ENCODE results near the gene PRSS48. TPM values are rescaled to one million over a fixed set of nuclear protein-coding genes. Genes with fewer than 3 reads are reported as not detected.

Gene PRSS48
- polyA plus RNA-seq, 3 donors from 2014 or later = not detected

GRCh38 chr4:151284534-151285245 is 7.7 kb downstream of the PRSS48 start:
- Mint-ChIP-seq H3K27me3 (ENCODE audit: low read depth in 3 of 3) (peaks cover 0 to 4% (median 0%) of the 10 kb centered on the region in 3 donors), H3K4me3 (no peak overlapping the region), H3K9me3 (peaks cover 0 to 15% (median 3%) of the 10 kb centered on the region in 6 donors), H3K4me1 (no peaks in the 10 kb centered on the region), H3K27ac (no peak overlapping the region), H3K36me3 (no peaks in the 10 kb centered on the region)
- no peak for DNase-seq

- H3K4me1 Mint-ChIP-seq = no peaks in the 10 kb centered on the region
- H3K9me3 Mint-ChIP-seq = peaks cover 0 to 15% (median 3%) of the 10 kb centered on the region in 6 donors
- H3K27ac Mint-ChIP-seq = no peak overlapping the region
- peaks cover 0 to 3% (median 0%) of the 10 kb centered on the region in 3 donors for H3K27me3 Mint-ChIP-seq (ENCODE audit: low read depth in 3 of 3)
- no peak overlapping the region for H3K4me3 Mint-ChIP-seq
- no peaks in the 10 kb centered on the region for H3K36me3 Mint-ChIP-seq
- no peak for DNase-seq
Observed at GRCh38 chr4:151287409-151287808, 10.4 kb downstream of the PRSS48 start.

GRCh38 chr4:151291485-151291884 is 14.5 kb downstream of the PRSS48 start:
- H3K4me1 Mint-ChIP-seq = no peaks in the 10 kb centered on the region
- peaks cover 0 to 7% (median 0%) of the 10 kb centered on the region in 6 donors for H3K9me3 Mint-ChIP-seq
- peaks cover 0 to 4% (median 0%) of the 10 kb centered on the region in 3 donors for H3K27me3 Mint-ChIP-seq (ENCODE audit: low read depth in 3 of 3)
- DNase-seq = no peak
- H3K36me3 Mint-ChIP-seq = no peaks in the 10 kb centered on the region
- H3K27ac Mint-ChIP-seq = no peak overlapping the region
- H3K4me3 Mint-ChIP-seq = no peak overlapping the region

- no peak for DNase-seq
- H3K27ac Mint-ChIP-seq = no peak overlapping the region
- H3K27me3 Mint-ChIP-seq (ENCODE audit: low read depth in 3 of 3) = peaks cover 0 to 4% (median 0%) of the 10 kb centered on the region in 3 donors
- no peaks in the 10 kb centered on the region for H3K4me1 Mint-ChIP-seq
- no peak overlapping the region for H3K4me3 Mint-ChIP-seq
- peaks cover 0 to 7% (median 0%) of the 10 kb centered on the region in 6 donors for H3K9me3 Mint-ChIP-seq
- no peaks in the 10 kb centered on the region for H3K36me3 Mint-ChIP-seq
Observed at GRCh38 chr4:151292038-151292437, 15.1 kb downstream of the PRSS48 start.

- H3K4me3 Mint-ChIP-seq = no peak overlapping the region
- H3K27me3 Mint-ChIP-seq (ENCODE audit: low read depth in 3 of 3) = peaks cover 0 to 4% (median 2%) of the 10 kb centered on the region in 3 donors
- H3K27ac Mint-ChIP-seq = no peak overlapping the region
- H3K36me3 Mint-ChIP-seq = no peaks in the 10 kb centered on the region
- no peaks in the 10 kb centered on the region for H3K4me1 Mint-ChIP-seq
- peaks cover 0 to 7% (median 0%) of the 10 kb centered on the region in 6 donors for H3K9me3 Mint-ChIP-seq
- no peak for DNase-seq
Observed at GRCh38 chr4:151294833-151295496, 18.0 kb downstream of the PRSS48 start.

- Mint-ChIP-seq H3K9me3 (peaks cover 0 to 7% (median 0%) of the 10 kb centered on the region in 6 donors), H3K27me3 (ENCODE audit: low read depth in 3 of 3) (peaks cover 0 to 2% (median 1%) of the 10 kb centered on the region in 3 donors), H3K4me1 (no peaks in the 10 kb centered on the region), H3K4me3 (no peak overlapping the region), H3K36me3 (no peaks in the 10 kb centered on the region), H3K27ac (no peak overlapping the region)
- no peak for DNase-seq
Observed at GRCh38 chr4:151296227-151296626, 19.3 kb downstream of the PRSS48 start.

- no peak overlapping the region for H3K27ac Mint-ChIP-seq
- DNase-seq = no peak
- no peaks in the 10 kb centered on the region for H3K36me3 Mint-ChIP-seq
- H3K4me1 Mint-ChIP-seq = no peaks in the 10 kb centered on the region
- H3K27me3 Mint-ChIP-seq (ENCODE audit: low read depth in 3 of 3) = peaks cover 3 to 6% (median 4%) of the 10 kb centered on the region in 3 donors
- H3K4me3 Mint-ChIP-seq = no peak overlapping the region
- H3K9me3 Mint-ChIP-seq = peaks cover 0 to 9% (median 0%) of the 10 kb centered on the region in 6 donors
Observed at GRCh38 chr4:151297170-151297569, 20.2 kb downstream of the PRSS48 start.

- Mint-ChIP-seq H3K9me3 (peaks cover 0 to 5% (median 0%) of the 10 kb centered on the region in 6 donors), H3K36me3 (no peaks in the 10 kb centered on the region), H3K4me1 (no peaks in the 10 kb centered on the region), H3K4me3 (no peak overlapping the region), H3K27me3 (ENCODE audit: low read depth in 3 of 3) (peaks cover 3 to 6% (median 5%) of the 10 kb centered on the region in 3 donors), H3K27ac (no peak overlapping the region)
- DNase-seq = no peak
Observed at GRCh38 chr4:151302432-151302831, 25.5 kb downstream of the PRSS48 start.

- H3K27me3 Mint-ChIP-seq (ENCODE audit: low read depth in 3 of 3) = peaks cover 3 to 5% (median 3%) of the 10 kb centered on the region in 3 donors
- H3K36me3 Mint-ChIP-seq = no peaks in the 10 kb centered on the region
- peaks cover 0 to 5% (median 0%) of the 10 kb centered on the region in 6 donors for H3K9me3 Mint-ChIP-seq
- no peak for DNase-seq
- no peak overlapping the region for H3K27ac Mint-ChIP-seq
- H3K4me3 Mint-ChIP-seq = no peak overlapping the region
- H3K4me1 Mint-ChIP-seq = no peaks in the 10 kb centered on the region
Observed at GRCh38 chr4:151304226-151304625, 27.3 kb downstream of the PRSS48 start.

- DNase-seq = no peak
- Mint-ChIP-seq H3K4me1 (no peaks in the 10 kb centered on the region), H3K9me3 (peaks cover 0 to 5% (median 0%) of the 10 kb centered on the region in 6 donors), H3K4me3 (no peak overlapping the region), H3K27ac (no peak overlapping the region), H3K36me3 (no peaks in the 10 kb centered on the region), H3K27me3 (ENCODE audit: low read depth in 3 of 3) (peaks cover 3 to 5% (median 3%) of the 10 kb centered on the region in 3 donors)
Observed at GRCh38 chr4:151304755-151305154, 27.8 kb downstream of the PRSS48 start.

GRCh38 chr4:151310124-151310728 is 33.3 kb downstream of the PRSS48 start:
- H3K4me1 Mint-ChIP-seq = no peaks in the 10 kb centered on the region
- peaks cover 0 to 2% (median 0%) of the 10 kb centered on the region in 3 donors for H3K27me3 Mint-ChIP-seq (ENCODE audit: low read depth in 3 of 3)
- no peak overlapping the region for H3K27ac Mint-ChIP-seq
- no peak overlapping the region for H3K4me3 Mint-ChIP-seq
- no peaks in the 10 kb centered on the region for H3K36me3 Mint-ChIP-seq
- H3K9me3 Mint-ChIP-seq = peaks cover 0 to 3% (median 0%) of the 10 kb centered on the region in 6 donors
- DNase-seq = no peak

GRCh38 chr4:151313306-151314009 is 36.5 kb downstream of the PRSS48 start:
- Mint-ChIP-seq H3K4me3 (no peak overlapping the region), H3K9me3 (peaks cover 0 to 3% (median 0%) of the 10 kb centered on the region in 6 donors), H3K36me3 (no peaks in the 10 kb centered on the region), H3K4me1 (no peaks in the 10 kb centered on the region), H3K27ac (no peak overlapping the region), H3K27me3 (ENCODE audit: low read depth in 3 of 3) (peaks cover 0 to 5% (median 0%) of the 10 kb centered on the region in 3 donors)
- no peak for DNase-seq

- H3K9me3 Mint-ChIP-seq = peaks cover 0 to 3% (median 0%) of the 10 kb centered on the region in 6 donors
- H3K36me3 Mint-ChIP-seq = no peaks in the 10 kb centered on the region
- DNase-seq = no peak
- peaks cover 0 to 5% (median 0%) of the 10 kb centered on the region in 3 donors for H3K27me3 Mint-ChIP-seq (ENCODE audit: low read depth in 3 of 3)
- H3K4me1 Mint-ChIP-seq = no peaks in the 10 kb centered on the region
- no peak overlapping the region for H3K27ac Mint-ChIP-seq
- no peak overlapping the region for H3K4me3 Mint-ChIP-seq
Observed at GRCh38 chr4:151314010-151314355, 37.0 kb downstream of the PRSS48 start.

Measured in immature natural killer cell (primary cell).